Umbilical cord (tissue), 2 donors: ENCODE results near the gene OSBPL6. TPM values are rescaled to one million over a fixed set of nuclear protein-coding genes. Genes with fewer than 3 reads are reported as not detected.
"Not testable (repeated sequence)": the region's sequence is repeated elsewhere in the genome, so short reads cannot be mapped to it uniquely, and the experiment has no call there.

ENCODE experiments used
- DNase-seq: peaks from one replicate; pipeline ENCODE4 v3.0.0-alpha.2; 2015; ENCODE audit warnings: low spot score
- total RNA-seq: library from RNA; depleted of rRNA; stranded (reverse); fragments of >200 nt; gene quantifications from one replicate; pipeline ENCODE4 v1.2.3, GENCODE V29; 2014; ENCODE audit warnings: low replicate concordance; ENCODE audit not compliant: insufficient read depth

OSBPL6 gene
- total RNA-seq, 1 donor from 2014 or later, result 0.96 TPM

GRCh38 chr2:178350051-178350450, 155.7 kb downstream of the OSBPL6 start:
- no peak for DNase-seq

- DNase-seq, result not testable (repeated sequence)
Observed at GRCh38 chr2:178357704-178358103, 163.4 kb downstream of the OSBPL6 start.

- DNase-seq, result no peak
Observed at GRCh38 chr2:178359192-178359912, 165.0 kb downstream of the OSBPL6 start.

GRCh38 chr2:178361588-178361987, 167.3 kb downstream of the OSBPL6 start:
- DNase-seq, result no peak

GRCh38 chr2:178363252-178363651, 168.9 kb downstream of the OSBPL6 start:
- DNase-seq, result no peak

- no peak for DNase-seq
Observed at GRCh38 chr2:178365116-178365515, 170.8 kb downstream of the OSBPL6 start.

GRCh38 chr2:178366412-178366811, 172.1 kb downstream of the OSBPL6 start:
- no peak for DNase-seq

GRCh38 chr2:178367344-178367743, 173.0 kb downstream of the OSBPL6 start:
- no peak for DNase-seq

GRCh38 chr2:178374865-178375264, 180.6 kb downstream of the OSBPL6 start:
- no peak for DNase-seq

- no peak for DNase-seq
Observed at GRCh38 chr2:178377046-178377445, 182.7 kb downstream of the OSBPL6 start.

GRCh38 chr2:178379162-178380004, 185.1 kb downstream of the OSBPL6 start:
- no peak for DNase-seq

GRCh38 chr2:178380763-178381162, 186.5 kb downstream of the OSBPL6 start:
- no peak for DNase-seq

GRCh38 chr2:178383718-178384117, 189.4 kb downstream of the OSBPL6 start:
- DNase-seq, result no peak

GRCh38 chr2:178385595-178386148, 191.4 kb downstream of the OSBPL6 start:
- DNase-seq, result no peak

- no peak for DNase-seq
Observed at GRCh38 chr2:178386986-178387597, 192.8 kb downstream of the OSBPL6 start.

- no peak for DNase-seq
Observed at GRCh38 chr2:178388287-178388686, 194.0 kb downstream of the OSBPL6 start.

GRCh38 chr2:178391701-178392100, 197.4 kb downstream of the OSBPL6 start:
- DNase-seq, result no peak

GRCh38 chr2:178392215-178392614, 197.9 kb downstream of the OSBPL6 start:
- no peak for DNase-seq

- DNase-seq, result no peak
Observed at GRCh38 chr2:178394859-178395258, 200.5 kb downstream of the OSBPL6 start.

GRCh38 chr2:178395295-178395694, 201.0 kb downstream of the OSBPL6 start:
- DNase-seq, result no peak

GRCh38 chr2:178395941-178396570, 201.7 kb downstream of the OSBPL6 start:
- DNase-seq, result no peak
